HEK293 (cell line): ENCODE data around the gene TTLL12.

Experiments
- HOXA7 ChIP-seq: sonication (generic); formaldehyde crosslinking; IDR thresholded peaks from 2 replicates; pipeline ENCODE4 v1.8.1; 2022; ENCODE audit warnings: missing genetic modification reagents, borderline replicate concordance
- TCF7L2 ChIP-seq: IDR thresholded peaks from 2 replicates; pipeline ENCODE4 v1.6.1; 2011; ENCODE audit warnings: low read depth, mild to moderate bottlenecking, inconsistent platforms, low read length, moderate library complexity, borderline replicate concordance

GRCh38 chr22:43136801-43137200, 50.1 kb downstream of the TTLL12 start:
- TF ChIP-seq HOXA7 (CRISPR knock-in tag) (no peak), TCF7L2 (no peak)
